GM12874 (cell line): ENCODE measurements around the gene QSOX2.

ENCODE experiments used
- CTCF ChIP-seq: IDR thresholded peaks from 2 replicates; pipeline ENCODE4 v1.5.1; 2011; ENCODE audit warnings: low read depth, mild to moderate bottlenecking, control low read depth, low read length, moderate library complexity; ENCODE audit not compliant: insufficient read depth

QSOX2 gene

DNA sequence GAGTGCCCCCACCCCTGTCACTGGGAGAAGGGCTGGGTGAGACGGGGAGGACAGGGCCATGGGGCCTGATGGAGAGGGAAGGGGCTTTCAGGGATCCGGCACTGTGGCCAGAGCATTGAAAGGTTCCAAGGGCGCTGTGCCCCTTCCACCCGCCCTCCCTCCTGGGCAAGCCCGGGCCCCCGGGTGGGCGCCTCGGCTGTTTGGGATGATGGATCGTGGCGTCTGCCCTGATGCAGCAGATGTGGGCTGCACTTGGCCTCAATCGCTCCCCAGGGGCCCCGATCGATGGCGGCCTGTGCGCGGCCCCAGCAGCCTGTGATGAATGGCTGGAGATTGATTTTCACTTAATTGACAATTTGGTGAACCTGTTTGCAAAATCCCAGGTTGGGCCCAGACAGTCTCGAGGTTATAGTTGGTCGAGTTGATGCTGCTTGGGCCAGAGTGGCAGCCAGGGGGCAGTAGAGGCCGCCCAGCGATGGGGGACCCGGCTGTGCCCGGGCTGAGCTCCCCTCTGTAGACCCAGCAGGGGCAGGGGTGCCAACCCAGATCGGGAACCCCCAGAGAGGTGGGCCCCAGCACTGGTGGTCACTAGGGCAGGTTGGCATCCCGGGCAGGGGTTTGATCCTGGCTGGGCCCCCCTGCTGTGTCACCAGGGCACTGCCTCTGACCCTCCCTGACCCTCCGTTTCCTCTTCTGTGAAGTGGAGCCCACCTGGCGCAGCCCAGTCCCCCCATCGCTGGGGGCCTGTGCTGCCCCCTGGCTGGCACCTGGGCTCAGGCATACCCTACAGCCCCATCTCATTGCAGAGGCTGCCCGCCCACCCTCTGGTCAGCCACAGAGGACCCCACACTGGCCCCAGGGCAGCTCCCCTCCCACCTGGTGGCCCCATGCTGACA, 75.4 kb downstream of the QSOX2 start:
- peak; percentile 89 for TF ChIP-seq CTCF

GRCh38 chr9:136169495-136169894, 76.1 kb downstream of the QSOX2 start:
- no peak for TF ChIP-seq CTCF

DNA sequence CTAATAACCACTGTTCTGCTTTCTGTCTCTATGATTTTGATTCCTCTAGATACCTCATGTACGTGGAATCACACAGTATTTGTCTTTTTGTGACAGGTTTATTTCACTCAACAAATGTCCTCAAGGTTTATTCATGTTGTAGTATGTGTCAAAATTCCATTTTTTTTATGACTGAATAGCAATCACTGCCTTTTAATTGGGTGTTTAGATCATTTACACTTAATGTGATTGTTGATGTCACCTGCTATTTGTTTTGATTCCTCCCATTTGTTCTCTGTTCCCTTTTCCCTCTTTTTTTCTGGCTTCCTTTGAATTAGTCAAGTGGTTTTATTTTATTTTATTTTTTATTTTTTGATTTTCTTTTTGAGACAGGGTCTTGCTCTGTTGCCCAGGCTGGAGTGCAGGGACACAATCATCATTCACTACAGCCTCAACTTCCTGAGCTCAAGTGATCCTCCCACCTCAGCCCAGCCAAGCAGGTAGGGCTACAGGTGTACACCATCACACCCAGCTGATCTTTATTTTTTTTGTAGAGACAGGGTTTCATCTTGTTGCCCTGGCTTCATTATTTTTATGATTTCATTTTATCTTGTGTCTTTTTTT, 82.3 kb downstream of the QSOX2 start:
- no peak for TF ChIP-seq CTCF

DNA sequence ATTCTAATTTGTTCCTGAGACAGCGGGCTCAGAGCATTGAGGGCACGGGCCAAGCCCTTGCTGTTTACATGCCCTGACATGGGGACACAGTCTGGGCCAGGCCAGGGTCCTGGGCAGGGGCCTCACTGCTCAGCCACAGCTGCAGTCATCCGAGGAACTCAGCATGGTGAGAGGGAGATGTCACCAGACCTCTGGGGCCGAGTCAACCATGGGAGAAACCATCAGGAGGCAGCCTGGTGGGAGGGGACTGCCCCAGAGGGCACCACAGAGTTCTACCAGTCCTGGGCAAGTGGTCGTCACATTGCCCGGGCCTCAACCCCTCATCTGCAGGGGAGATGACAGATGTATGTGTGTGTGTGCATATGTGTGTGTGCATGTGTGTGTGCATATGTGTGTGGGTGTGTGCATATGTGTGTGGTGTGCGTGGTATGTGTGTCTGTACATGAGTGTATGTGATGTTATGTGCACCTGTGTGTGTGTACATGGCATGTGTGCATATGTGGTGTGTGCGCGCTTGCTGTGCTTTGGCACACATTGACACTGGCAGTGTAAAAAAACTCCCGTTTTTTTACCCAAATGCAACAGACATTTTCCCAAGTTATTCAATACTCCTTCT, 84.5 kb downstream of the QSOX2 start:
- TF ChIP-seq CTCF: no peak

DNA sequence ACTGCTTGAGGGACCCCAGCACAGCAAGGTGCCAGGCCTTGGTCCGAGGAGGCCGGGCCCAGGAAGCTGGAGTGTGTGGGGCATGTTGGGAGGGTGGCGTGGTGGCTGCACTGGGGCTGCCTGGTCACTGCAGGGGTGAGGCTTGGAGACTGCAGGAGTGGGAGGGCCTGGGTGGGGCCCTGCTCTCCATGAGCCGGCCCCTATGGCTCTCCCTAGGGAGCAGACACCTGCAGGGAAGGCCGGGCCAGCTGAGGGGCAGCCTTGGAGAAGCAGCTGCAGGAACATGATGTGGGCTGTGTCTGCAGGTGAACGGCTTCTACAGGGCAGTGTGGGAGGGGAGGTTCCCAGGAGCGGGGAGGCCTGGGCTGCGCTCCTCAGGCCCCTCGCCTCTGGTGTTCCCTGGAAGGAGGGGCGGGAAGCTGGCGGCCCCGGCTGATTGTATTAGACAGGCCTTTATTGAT, 85.2 kb downstream of the QSOX2 start:
- no peak for TF ChIP-seq CTCF

GRCh38 chr9:136159851-136160250, 85.8 kb downstream of the QSOX2 start:
- TF ChIP-seq CTCF: no peak

- no peak for TF ChIP-seq CTCF
These were observed 87.9 kb downstream of the QSOX2 start for GRCh38 chr9:136157477-136158265.
